Measurements from ENCODE around the gene DEFB131B. TPM values are rescaled to one million over a fixed set of nuclear protein-coding genes. Genes with fewer than 3 reads are reported as not detected.
"Not testable (repeated sequence)": the region's sequence is repeated elsewhere in the genome, so short reads cannot be mapped to it uniquely, and the experiment has no call there.

Gene DEFB131B, protein sequence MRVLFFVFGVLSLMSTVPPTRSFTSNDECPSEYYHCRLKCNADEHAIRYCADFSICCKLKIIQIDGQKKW
- total RNA-seq, result not detected

DNA sequence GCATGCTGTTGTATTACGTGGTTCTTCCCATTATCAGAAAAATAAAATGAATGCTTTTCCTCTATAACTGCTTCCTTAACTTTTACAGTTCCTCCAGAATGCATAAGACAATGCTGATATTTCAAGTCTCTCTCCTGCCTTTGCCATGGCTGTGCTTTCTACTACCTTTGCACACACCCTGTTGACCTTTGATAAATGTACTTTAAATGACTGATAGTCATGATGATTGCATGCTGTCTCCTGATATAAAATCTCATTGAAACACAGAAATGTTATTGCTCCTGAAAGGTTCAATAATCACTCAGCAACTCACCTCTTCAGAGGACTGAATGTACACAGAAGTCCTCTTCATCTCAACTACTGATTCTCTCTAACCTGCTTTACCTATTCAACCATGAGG is at the start of gene DEFB131B:
Gene DEFB131B, plus strand, starts transcription at position 395 of the 400 bp plus-strand sequence. Its CDS starts 0 bp downstream, at position 395.
- H3K27ac ChIP-seq, H3K9me3 ChIP-seq, H3K27me3 ChIP-seq, H3K4me3 ChIP-seq, ATAC-seq, H3K4me1 ChIP-seq: not testable (repeated sequence)
- H3K36me3 ChIP-seq, result peaks cover 0 to 33% of the 10 kb centered on the region in 2 donors
- 72 to 100% methylated on average over 1 of the region's 1 CpG for WGBS, 2 donors (ENCODE audit: low coverage in 1 of 2)

DNA sequence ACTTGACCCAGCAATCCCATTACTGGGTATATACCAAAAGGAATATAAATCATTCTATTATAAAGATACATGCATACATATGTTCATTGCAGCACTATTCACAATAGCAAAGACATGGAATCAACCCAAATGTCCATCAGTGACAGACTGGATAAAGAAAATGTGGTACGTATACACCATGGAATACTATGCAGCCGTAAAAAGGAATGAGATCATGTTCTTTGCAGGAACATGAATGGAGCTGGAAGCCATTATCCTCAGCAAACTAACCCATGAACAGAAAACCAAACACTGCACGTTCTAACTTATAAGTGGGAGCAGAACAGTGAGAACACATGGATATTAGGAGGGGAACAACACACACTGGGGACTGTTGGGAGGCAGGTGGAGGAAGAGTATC is 49.0 kb upstream of the DEFB131B start:
- H3K9me3 ChIP-seq, H3K4me1 ChIP-seq, H3K36me3 ChIP-seq, H3K27me3 ChIP-seq, ATAC-seq, H3K4me3 ChIP-seq, H3K27ac ChIP-seq: not testable (repeated sequence)
- 92 to 93% methylated on average over 3 of the region's 3 CpGs for WGBS, 2 donors (ENCODE audit: low coverage in 1 of 2)

DNA sequence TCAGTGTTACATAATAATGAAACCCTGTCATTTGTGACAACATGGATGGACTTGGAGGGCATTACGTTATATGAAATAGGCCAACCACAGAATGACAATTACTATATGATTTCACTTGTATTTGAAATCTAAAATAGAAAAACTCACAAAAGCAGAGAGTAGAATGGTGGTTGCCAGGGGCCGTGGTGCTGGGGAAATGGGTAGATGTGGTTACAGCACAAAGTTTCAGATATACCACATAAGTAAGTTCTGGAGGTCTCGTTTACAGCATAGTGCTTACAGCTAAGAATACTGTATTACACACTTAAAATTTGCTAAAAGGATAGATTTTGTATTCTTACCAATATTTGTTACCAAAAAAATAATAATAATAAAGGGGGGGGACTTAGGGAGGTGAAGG is 48.6 kb upstream of the DEFB131B start:
- not testable (repeated sequence) for H3K36me3 ChIP-seq, H3K4me3 ChIP-seq
- 92 to 93% methylated on average over 3 of the region's 3 CpGs for WGBS, 2 donors (ENCODE audit: low coverage in 1 of 2)

DNA sequence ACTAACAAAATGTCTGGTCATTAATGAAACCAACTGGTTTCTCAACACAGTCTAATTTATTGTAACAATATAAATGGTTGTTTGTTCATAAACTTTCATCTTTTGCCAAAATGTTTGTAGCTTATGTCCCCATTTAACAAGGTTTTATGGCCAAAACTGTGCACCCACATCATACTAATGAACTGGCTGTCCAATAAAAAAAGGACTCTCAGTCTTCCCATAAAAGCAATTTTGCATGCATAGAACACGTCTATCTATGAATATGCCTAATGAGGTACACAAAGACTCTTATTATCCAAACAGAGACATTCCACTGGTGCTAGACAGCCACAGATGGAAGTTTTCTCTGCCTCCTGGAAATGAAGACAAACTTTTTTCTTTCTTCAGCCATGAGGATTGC is 45.4 kb upstream of the DEFB131B start, which contains the start of gene DEFB108B:
Gene DEFB108B, plus strand, starts transcription at position 390 of the 400 bp plus-strand sequence. Its CDS starts 0 bp downstream, at position 390.
- WGBS, 2 donors (ENCODE audit: low coverage in 1 of 2), result 0% methylated on average over 1 of the region's 1 CpG; no CpG with 5 or more reads in 1 of the 2 donors
- H3K27ac ChIP-seq, H3K9me3 ChIP-seq, ATAC-seq, H3K4me3 ChIP-seq, H3K36me3 ChIP-seq, H3K27me3 ChIP-seq, H3K4me1 ChIP-seq: not testable (repeated sequence)

More for the DNA sequence above, 48.6 kb upstream of the DEFB131B start:
- H3K27me3 ChIP-seq, H3K9me3 ChIP-seq, H3K4me1 ChIP-seq, ATAC-seq, H3K27ac ChIP-seq: not testable (repeated sequence)

DNA sequence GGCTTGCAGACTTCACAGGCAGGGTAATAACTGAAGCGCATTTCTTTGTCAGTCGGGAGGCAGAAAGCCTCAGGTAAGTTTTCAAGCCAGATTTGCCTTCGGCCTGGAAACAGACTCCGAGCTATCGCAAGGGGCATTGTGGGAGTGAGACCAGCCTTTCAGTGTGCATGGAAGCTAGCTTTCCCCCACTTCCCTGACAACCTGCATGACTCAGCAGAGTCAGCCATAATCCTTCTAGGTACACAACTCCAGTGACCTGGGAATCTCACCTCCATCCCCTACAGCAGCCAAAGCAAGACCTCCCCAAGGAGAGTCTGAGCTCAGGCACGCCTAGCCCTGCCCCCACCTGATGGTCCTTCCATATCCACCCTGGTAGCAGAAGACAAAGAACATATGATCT is 35.5 kb upstream of the DEFB131B start:
- not testable (repeated sequence) for H3K36me3 ChIP-seq, H3K4me1 ChIP-seq, H3K27me3 ChIP-seq, H3K9me3 ChIP-seq, ATAC-seq, H3K27ac ChIP-seq, H3K4me3 ChIP-seq
- WGBS, 2 donors (ENCODE audit: low coverage in 1 of 2), result 76 to 79% methylated on average over 2 to 3 of the region's 6 CpGs

DNA sequence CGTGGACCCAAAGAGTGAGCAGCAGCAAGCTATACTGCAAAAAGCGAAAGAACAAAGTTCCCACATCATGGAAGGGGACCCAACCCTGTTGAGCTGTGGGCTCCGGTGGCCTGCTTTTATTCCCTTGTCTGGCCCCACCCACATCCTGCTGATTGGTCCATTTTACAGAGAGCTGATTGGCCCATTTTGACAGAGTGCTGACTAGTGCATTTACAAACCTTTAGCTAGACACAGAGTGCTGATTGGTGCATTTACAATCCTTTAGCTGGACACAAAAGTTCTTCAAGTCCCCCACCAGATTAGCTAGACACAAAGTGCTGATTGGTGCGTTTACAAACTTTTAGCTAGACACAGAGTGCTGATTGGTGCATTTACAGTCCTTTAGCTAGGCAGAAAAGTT is 34.9 kb upstream of the DEFB131B start:
- H3K27ac ChIP-seq, H3K9me3 ChIP-seq, H3K36me3 ChIP-seq, ATAC-seq, H3K4me1 ChIP-seq, H3K4me3 ChIP-seq, H3K27me3 ChIP-seq: not testable (repeated sequence)
- WGBS, 2 donors (ENCODE audit: low coverage in 1 of 2), result no CpG with 5 or more reads among the region's 4 CpGs

DNA sequence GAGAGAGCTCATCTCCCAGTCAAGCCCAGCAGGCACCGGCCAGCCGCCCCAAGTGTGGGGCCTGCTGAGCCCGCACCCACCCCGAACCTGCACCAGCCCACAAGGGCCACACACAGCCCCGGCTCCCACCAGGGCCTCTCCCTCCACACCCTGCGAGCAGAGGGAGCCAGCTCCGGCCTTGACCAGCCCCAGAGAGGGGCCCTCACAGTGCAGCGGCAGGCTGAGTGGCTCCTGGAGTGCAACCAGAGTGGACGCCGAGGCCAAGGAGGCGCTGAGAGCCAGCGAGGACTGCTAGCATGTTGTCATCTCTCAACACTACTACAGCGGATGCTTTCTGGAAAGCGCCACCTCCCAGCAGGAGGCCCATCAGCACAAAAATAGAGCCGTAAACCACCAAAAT is 34.4 kb upstream of the DEFB131B start:
- Histone ChIP-seq H3K36me3 (no peaks in the 10 kb centered on the region), H3K4me3 (no peak overlapping the region), H3K9me3 (no peaks in the 10 kb centered on the region), H3K27ac (no peak overlapping the region), H3K4me1 (no peaks in the 10 kb centered on the region), H3K27me3 (no peaks in the 10 kb centered on the region)
- WGBS, 2 donors (ENCODE audit: low coverage in 1 of 2), result 90 to 100% methylated on average over 1 to 3 of the region's 15 CpGs
- no peak for ATAC-seq
- no peak for TF ChIP-seq POLR2AphosphoS5 (IDR thresholded peaks at IDR 0.05)
- no peak for TF ChIP-seq EP300 (IDR thresholded peaks at IDR 0.05)
- TF ChIP-seq, protein P1, sequence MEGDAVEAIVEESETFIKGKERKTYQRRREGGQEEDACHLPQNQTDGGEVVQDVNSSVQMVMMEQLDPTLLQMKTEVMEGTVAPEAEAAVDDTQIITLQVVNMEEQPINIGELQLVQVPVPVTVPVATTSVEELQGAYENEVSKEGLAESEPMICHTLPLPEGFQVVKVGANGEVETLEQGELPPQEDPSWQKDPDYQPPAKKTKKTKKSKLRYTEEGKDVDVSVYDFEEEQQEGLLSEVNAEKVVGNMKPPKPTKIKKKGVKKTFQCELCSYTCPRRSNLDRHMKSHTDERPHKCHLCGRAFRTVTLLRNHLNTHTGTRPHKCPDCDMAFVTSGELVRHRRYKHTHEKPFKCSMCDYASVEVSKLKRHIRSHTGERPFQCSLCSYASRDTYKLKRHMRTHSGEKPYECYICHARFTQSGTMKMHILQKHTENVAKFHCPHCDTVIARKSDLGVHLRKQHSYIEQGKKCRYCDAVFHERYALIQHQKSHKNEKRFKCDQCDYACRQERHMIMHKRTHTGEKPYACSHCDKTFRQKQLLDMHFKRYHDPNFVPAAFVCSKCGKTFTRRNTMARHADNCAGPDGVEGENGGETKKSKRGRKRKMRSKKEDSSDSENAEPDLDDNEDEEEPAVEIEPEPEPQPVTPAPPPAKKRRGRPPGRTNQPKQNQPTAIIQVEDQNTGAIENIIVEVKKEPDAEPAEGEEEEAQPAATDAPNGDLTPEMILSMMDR (IDR thresholded peaks at IDR 0.05), result no peak
- no peak for TF ChIP-seq POLR2A (IDR thresholded peaks at IDR 0.05)

DNA sequence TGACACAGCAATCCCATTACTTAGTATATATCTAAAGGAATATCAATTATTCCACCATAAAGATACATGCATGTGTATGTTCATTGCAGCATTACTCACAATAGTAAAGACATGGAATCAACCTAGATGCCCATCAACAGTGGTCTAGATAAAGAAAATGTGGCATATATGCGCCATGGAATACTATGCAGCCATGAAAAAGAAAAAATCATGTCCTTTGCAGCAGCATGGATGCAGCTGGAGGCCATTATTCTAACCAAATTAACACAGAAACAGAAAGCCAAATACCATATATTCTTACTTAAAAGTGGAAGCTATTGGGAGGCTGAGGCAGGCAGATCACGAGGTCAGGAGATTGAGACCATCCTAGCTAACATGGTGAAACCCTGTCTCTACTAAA is 24.4 kb upstream of the DEFB131B start:
- H3K36me3 ChIP-seq, H3K4me3 ChIP-seq, H3K9me3 ChIP-seq, H3K27me3 ChIP-seq, H3K27ac ChIP-seq, ATAC-seq, H3K4me1 ChIP-seq: not testable (repeated sequence)
- WGBS, 2 donors (ENCODE audit: low coverage in 1 of 2), result 71 to 100% methylated on average over 1 to 2 of the region's 2 CpGs

DNA sequence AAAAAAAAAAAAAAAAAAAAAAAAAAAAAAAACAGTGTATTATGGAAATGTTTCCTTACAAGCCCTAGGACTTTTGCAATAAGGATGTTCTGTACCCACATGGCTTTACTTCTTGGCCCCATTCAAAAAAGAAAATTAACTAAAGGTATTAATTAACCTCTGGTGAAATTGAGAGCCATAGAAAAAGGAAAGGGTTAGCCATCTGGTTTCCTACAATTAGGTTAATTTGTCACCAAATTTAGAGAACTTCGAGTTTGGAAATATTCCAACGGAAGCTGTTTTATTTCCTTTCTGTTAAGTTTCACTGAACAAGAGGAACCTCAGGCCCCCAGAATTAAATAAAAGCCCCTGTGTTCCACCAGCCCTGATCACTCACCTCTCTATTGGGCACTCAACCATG is 22.4 kb upstream of the DEFB131B start:
- not testable (repeated sequence) for ATAC-seq, H3K4me1 ChIP-seq, H3K9me3 ChIP-seq, H3K27ac ChIP-seq, H3K27me3 ChIP-seq, H3K36me3 ChIP-seq, H3K4me3 ChIP-seq
- 29% methylated on average over 2 of the region's 2 CpGs; no CpG with 5 or more reads in 1 of the 2 donors for WGBS, 2 donors (ENCODE audit: low coverage in 1 of 2)

DNA sequence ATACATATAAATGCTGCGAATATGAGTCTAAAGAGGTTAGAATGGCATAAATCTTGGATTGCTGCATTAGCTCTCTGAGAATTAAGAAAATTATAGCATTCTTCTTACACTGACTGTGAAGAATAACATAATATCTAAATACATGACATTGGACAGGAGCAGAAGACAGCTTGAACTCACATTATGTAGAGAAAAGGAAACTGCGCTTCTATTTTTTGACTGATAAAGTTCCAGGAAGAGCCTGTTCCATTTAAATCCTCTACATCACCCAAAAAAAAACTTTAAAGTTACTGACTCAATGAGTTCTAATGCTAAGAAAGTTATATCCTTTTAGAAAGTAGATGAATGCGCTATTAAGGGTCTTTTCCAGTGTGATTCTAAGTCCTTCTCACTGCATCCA is 17.4 kb upstream of the DEFB131B start:
- H3K36me3 ChIP-seq, H3K4me3 ChIP-seq, H3K27me3 ChIP-seq, H3K27ac ChIP-seq, H3K4me1 ChIP-seq, ATAC-seq, H3K9me3 ChIP-seq: not testable (repeated sequence)
- 83 to 86% methylated on average over 3 of the region's 3 CpGs for WGBS, 2 donors (ENCODE audit: low coverage in 1 of 2)
